HT-29 (cell line): ENCODE measurements around the gene PCDH9. TPM values are rescaled to one million over a fixed set of nuclear protein-coding genes. Genes with fewer than 3 reads are reported as not detected.
"Not testable (repeated sequence)": the region's sequence is repeated elsewhere in the genome, so short reads cannot be mapped to it uniquely, and the experiment has no call there.

Source experiments
- DNase-seq: peaks from one replicate; pipeline ENCODE4 v3.0.0-alpha.2; 2015; ENCODE audit warnings: low spot score
- total RNA-seq: library from RNA; depleted of rRNA; stranded (reverse); fragments of >200 nt; shearing (Covaris generic); gene quantifications from 2 replicates; pipeline ENCODE4 v1.2.3, GENCODE V29; 2014

PCDH9 gene
- total RNA-seq, 1 experiment from 2014 or later = not detected

DNA sequence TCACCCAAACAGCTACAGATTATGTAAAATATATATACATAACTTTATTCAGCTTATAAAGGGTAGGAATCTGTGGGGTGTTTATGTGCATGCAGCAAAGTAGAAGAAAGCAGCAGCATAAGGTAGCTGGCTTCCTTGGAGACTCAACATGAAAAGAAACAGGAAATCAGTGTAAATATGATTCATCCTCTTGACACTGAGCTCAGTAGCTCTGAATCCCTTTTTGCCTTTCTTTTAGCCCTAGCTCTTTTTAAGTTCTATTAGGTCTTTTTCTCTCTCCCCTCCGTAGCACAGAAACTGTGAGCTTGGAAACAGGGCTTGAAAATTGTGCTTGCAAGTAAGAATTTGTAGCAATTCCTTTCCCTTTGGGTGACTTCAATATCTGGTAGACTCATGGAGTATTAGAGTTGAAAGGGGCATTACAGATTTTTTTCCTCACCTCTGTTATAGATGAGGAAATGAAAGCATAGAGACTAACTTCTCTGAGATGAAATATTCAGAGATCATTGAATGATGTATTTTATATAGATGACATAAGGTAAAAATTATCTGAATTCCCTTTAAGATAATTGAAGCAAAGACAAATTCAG is 314.4 kb downstream of the PCDH9 start:
- DNase-seq = no peak

DNA sequence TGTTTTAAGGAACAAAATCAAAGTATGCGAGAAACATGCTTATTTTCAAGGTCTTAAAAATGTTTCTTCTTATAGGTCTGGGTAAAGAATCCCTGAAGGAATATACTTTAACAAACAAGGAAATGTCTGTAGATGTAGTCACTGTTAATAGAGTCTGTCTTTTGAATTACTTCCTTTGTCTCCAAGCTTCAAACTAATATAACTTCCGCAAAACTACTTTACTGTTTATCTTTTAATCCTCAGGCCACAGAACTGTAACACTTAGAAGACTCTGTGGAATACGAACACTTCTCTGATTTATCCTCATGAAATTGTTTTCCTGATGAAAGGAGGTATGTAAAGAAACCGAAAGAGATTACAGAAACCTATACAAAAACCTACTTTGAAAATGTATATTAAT is 316.0 kb downstream of the PCDH9 start:
- peak; percentile 22 for DNase-seq

DNA sequence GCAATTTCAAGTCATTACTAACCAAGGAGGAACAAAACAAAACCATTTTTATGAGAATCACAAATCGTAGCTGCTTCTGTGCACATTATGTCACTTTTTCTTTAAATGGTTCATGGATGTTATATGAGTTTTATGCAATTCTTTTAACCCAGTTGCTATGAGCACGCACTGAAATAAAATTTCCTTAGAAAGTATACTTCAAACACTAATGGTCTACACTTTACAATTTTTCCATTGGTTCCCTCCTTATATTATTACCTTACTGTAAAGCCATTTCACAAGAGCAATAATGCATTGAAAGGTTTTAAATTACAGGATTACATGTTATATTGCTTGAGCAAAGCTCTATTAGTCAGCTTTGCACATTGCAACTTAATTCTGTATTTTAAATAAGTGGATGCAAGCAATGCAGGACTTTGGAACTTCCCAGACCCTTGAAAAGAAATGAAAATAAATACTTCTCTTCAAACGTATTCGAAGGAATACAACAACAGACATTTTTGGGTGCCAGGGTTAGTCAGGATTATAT is 318.7 kb downstream of the PCDH9 start:
- DNase-seq = no peak

DNA sequence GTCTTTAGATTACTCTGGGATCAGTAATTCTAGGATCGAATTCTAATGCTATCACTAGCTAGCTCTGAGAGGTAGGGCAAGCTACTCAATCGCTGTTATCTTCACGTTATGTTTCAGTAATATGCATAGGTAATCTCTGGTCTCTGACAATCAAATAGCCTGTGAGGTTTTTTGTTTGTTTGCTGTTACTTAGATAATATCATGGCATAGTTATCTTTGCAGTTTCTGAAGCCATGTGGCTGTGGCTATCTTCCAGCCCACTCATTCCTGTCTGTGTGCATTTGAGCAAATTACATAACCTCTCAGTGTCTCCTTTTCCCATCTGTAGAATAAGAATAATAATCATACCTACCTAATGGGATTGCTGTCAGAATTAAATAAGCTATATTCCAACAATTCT is 330.2 kb downstream of the PCDH9 start:
- no peak for DNase-seq

DNA sequence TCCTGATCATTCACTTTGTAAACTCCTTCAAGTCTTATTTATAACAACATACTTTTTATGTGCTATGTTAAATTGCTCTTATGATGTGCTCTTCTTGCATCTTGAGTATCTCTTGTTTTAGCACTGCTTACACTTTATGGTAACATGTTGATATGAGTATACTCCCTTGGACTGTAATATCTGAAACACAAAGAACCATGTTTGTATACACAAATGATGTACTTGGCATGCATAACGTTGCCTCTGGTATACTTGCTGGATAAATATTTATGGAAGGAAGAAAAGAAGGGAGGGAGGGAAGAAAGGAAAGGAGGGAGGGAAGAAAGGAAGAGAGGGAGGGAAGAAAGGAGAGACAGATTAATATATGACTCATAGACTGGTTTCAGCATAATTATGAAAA is 333.2 kb downstream of the PCDH9 start:
- no peak for DNase-seq

DNA sequence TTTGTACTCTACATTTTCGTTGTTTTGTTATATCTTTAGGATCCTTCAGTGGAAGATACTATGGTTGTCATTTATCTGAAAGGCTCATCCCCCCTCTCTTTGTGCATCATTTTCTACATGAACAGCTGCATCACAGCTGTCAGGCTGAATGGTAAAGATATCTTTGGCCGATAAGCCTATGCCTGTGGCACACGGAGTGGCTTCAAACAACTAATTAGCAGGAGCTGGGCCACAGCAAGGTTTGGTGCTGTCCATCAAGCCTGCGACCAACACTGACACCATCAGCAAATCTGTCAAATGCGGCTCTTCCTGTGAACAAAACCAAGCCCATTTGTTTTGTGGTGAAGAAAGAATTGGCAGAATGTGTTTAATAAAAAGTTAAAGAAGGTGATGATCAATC is 334.4 kb downstream of the PCDH9 start:
- DNase-seq = no peak

DNA sequence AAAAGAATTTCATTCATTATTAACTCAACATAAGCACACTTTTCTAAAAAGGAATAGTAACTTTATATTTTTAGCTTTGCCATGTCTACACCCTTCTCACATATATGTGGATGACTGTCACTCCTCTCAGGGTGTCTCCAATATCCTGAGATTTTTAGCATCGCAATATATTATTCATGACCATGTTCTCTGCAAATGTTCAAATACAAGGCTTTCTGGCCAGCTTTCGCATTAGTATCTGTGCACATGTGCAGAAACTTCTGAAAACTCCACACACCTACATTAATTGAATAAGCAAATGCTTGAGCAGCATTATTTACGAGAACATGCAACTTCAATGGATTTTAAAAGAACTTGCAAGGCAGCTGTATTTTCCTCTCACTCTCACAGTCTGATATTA is 334.8 kb downstream of the PCDH9 start:
- no peak for DNase-seq

DNA sequence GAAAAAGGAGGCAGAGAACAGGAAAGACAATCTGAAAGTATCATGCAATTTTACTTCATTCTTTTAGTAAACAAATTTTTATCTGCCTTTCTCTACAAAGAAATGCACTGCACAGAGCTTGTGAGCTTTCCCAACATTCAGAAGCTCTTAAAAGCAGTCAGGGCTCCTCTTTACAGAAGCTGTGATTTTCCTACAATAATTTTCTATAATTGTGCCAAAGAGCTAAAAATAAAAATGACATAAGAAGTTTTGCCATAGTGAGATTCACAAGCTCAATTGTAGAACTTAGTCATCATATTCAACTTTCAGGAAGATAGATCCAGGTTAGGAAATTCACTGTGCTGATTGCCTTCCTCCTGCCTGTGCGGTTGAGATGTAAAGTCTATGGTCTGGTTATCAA is 341.4 kb downstream of the PCDH9 start:
- no peak for DNase-seq

DNA sequence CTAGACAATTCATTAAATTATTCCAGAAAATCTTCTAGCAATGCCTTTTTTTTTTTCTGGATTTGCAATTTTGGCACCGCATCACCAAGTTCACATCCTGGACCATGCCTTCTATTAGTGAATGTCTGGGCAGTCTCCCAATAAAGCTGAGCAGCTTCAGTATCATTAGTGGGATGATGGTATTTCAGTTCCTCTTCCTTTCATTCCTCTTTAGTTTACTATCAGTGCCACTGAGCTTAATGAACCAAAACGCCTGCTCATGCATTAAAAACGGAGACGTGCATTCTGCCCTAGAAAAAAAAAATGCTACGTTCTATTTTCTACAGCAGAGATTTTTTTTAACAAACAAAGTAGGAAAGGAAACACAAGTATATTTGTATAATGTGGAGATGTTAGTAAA is 343.0 kb downstream of the PCDH9 start:
- no peak for DNase-seq

DNA sequence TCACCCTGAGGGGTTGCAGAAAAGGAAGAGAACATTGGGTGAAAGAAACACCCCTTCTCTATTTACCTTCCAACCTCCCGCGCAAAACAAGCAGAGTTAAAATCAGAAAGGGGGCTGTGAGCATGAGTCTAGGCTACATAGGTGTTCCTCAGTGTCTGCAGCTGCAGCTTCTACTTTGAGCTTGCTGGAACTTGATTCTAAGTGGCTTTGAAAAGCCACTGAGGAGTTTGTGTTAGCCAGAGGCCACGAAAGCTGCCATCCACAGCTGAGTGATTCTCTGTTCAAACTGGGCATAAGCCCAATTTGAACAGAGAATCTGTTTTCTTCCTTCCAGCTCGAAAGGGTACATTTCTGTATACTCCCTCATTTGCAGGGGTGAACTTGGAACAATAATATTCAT is 343.9 kb downstream of the PCDH9 start:
- no peak for DNase-seq

DNA sequence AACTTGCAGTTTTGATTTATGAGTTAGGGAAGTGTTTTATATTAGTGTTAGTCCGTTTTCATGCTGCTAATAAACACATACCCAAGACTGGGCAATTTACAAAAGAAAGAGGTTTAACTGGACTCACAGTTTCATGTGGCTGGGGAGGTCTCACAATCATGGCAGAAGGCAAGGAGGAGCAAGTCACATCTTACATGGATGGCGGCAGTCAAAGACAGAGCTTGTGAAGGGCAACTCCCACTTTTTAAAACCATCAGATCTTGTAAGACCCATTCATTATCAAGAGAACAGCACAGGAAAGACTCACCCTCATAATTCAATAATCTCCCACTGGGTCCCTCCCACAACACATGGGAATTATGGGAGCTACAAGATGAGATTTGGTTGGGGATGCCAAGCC is 349.0 kb downstream of the PCDH9 start:
- not testable (repeated sequence) for DNase-seq

DNA sequence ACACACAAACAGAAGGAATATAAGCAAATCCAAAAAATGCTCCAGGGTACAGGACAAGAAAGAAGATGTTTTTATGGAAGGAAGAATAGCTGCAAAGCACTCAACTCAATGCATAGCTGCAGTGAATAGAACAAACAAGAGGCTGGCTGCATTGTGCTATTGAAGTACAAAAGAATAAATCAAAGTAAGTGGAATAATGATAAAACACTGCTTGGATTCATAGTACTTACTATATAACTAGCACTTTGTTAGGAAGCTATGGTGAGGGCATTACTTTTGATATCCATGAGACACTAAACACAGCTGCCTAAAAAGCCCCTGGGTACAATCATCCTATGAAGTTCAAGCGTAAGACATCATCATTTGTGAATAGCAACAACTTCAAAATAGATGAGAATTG is 350.1 kb downstream of the PCDH9 start:
- DNase-seq = no peak

DNA sequence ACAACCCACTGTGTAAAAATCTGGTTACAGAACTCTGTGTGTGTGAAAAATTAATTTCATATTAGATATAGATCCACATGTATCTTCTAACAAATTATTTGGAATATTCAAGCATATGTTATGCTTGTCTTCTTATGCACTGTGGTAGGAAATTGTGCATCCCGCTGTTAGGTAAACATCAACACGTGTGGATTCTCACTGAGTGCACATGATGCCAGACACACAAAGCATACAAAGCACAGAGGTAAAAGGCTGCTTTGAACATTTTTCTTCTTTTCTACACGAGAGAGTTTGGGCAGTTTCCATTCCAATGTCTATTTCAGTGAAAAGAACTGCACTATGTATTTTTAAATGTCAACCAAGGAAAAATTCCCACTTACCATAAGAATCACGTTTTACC is 354.9 kb downstream of the PCDH9 start:
- DNase-seq = no peak

DNA sequence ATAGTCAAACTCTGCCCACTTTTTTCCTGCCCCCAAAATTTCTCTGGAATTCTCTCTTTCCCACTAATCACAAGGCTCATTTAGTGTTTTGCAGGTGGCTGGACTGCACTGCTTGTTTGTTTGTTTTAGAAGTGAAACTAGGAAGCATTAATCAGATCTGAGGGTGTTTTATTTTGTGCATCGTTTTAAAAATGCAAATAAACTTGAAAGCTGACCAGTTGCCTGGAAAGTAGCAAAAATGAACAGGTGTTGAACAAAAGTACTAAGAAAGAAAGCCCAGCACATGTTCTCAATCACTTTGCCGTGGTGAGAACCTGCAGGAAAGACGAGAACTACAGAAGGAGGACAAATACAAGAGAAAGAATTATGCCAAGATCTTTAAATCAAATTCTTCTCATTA is 365.5 kb downstream of the PCDH9 start:
- DNase-seq = no peak

DNA sequence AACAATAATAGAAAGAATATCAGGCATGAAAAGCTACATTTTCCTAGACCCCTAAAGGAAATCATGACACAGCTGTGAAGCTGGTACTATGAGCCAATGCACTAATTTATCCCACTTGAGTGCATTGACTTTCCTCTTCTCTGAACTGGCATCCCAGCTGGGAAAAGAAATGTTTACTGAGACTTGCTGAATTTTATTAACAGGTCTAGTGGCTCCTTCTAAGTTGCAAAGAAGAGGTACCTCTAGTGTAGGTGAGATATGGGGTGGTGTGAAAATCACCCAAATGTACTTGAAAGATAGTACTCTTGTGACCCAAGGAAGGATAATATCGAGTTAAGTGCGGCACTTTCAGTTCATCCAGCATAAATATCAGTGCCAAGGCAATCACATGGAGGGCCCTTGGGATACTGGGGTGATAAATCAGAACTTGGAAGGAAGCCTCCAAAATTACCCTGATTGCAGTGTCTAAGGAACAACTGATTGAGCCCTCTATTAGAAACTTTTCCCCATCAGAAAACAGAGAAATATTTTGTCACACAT is 369.2 kb downstream of the PCDH9 start:
- DNase-seq = no peak

DNA sequence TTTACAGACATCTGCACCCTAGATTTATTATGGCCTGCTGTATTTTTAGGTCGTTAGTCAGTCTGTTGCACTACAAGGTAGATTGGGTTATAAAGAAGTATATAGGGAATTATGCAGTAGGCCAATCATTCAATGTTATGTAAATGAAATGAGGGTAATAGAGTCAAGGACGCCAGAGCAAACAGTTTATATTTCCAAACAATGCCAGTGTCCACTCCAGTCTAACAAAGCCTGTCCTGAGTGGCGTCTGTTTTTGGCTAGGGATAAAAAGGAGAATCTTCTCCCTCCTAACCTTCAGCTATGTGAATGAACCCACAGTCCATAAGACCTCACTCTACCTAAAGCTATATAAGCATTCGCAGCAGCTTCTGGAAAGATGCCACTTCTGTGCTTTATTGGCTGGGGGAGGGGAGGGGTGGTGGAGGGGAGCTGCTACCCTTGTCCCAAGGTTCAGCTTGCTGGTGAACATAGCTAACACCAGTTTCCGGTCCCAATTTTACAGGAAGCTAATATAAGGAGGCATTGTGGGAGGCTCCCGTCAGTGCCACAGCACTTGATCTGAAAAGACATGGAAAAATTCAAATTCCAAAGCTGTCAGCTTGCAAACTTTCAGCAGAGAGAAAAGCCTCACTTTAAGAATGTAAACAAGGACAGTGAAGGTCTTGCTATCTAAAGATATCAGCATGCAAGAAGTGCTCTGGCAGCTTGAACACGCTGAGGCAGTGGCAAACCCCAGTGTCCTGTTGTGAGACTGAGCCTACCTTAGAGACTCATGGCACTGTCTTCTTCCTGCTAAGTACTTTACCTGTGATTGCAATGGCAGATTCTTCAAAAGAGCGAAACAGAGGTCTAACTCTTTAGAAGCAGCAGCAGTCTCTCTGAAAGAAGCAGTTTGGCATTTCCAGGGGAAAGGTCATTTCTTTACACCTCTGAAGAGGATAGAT is 369.9 kb downstream of the PCDH9 start:
- no peak for DNase-seq

DNA sequence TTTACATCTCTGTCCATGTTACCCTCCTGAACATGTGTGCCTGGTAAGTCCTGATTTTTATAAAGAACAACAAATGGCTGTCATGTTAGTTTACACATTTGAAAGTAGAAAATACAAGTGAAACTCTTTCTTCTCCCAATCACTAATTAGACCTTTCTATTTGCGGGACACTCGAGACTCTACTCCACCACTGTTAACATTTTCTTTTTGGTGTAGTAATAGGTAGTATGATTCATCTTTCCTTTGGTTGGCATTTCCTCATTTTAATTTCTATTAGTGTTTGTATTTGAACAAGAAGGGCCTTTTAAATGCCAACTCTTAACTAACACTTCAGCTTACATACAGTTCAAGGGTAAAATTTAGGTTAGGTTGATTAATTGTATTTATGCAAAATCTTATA is 371.1 kb downstream of the PCDH9 start:
- DNase-seq = no peak

DNA sequence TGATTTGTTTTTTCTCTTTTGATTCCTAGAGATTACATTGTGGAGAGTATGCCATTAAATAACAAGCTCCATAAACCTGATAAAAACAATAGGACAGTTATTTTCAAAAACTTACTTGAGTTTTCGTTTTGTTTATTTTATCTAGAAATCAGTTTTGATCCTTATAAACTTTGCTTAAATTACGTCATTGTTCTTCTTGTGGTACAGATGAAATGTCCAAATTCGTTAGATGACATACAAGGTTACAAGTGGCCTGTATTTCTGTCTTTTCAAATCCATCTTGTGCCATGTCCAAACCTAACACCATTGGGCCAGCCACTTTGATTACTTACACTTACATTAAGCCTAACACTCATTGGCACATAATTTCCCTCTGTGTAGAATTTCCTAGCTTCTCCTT is 372.0 kb downstream of the PCDH9 start:
- no peak for DNase-seq

DNA sequence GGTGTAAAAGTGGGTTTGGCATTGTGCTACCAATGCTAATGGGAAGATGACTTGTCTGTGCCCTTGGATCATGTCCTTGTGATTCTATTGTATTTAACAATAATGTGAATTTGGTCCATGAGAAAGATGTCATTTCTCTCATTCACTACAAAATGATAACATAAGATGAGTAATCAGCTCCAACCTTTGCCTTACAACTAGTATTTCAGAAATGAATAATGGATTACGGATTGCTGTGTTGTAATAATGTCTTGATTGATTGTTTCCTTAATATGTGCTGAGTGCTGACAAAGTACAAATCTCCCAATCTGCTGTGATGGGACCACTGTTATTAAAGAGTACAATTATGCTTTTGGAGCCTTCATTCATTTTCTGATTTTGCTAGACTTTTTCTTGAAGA is 375.0 kb downstream of the PCDH9 start:
- DNase-seq = no peak

DNA sequence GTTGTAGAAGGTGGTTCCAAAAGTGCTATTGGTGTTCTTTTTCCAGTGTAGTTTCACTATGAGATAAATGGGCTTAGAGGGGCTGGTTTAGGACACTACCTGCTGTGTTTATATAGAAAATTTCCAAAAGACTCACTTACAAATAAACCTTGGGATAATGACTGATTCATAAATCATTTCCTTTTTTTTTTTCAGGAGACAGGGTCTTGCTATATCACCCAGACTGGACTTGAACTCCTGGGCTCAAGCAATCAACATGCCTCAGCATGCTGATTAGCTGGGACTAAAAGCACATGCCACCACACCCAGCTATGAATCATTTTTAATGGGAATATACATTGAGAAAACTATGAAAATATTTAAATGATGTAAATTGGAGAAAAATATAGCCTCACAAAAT is 376.6 kb downstream of the PCDH9 start:
- DNase-seq = no peak

DNA sequence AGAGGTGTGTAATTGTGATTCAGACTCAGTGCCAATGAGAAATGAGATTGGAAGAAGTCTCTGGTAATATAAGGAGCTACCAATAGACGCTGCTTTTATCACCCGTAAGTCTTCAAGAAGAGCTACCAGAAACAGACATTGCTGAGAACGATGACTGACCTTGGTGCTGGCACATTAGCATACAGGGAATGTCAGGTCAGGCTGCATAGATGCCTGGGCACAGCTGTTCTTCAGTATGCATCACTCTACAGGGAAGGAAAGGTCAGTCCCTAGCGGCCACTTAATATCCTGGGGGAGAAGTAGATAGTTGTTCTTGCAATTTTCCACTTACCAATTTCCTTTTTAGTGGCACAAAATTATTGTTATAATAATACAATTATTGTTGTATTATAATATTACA is 380.4 kb downstream of the PCDH9 start:
- no peak for DNase-seq

DNA sequence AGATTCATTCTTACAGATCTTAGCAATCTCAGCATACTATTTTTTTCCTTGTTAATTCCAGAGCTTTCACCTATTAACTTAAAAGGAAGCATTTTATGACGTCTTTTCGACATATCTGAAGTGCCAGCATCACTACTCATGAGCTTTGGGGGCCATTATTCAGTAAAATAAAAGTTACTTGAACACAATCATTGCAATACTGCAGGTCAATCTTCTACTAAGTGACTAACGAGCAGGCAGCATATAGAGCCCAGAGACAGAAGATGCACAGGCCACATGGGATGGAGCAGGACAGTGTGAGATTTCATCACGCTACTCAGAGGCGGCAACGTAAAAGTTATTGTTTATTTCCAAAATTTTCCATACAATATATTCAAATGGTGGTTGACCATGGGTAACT is 382.6 kb downstream of the PCDH9 start:
- no peak for DNase-seq

DNA sequence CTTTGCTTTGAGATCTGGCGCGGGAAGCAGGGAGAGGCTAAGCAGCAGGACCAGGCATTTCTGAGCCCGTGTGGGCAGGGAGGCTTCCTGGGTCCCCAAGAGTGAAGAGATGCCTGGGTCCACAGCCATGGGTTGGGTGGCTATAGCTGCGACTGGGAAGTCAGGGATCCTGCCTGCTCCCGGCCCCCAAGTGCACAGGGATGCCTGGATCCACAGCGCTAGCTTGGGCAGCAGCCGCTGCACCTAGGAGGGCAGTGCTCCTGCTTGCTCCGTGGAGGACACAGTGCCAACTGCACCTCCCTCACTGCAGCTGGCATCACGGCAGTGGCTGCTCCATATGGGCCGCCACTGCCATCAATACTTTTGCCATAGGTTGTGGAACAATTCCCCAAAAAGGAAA is 384.7 kb downstream of the PCDH9 start:
- no peak for DNase-seq
